Natural killer cell treated with Interleukin-12 subunit alpha and Interleukin-12 subunit beta and Interleukin-15 and Interleukin-18, amount 100 ng/mL, for 72 hours (primary cell): ENCODE results near the gene CNOT11. TPM values are rescaled to one million over a fixed set of nuclear protein-coding genes. Genes with fewer than 3 reads are reported as not detected.
A peak's percentile ranks its signal among the peaks of the same experiment; 100 is the strongest.

ENCODE experiments used
- ATAC-seq, 2 donors: fragments of 150-1000 bp; cut with Tn5 transposase in 1 of 2; sonication (Bioruptor Pico), chemical (Tn5 transposase) in 1 of 2; 2 replicates each; pipeline ENCODE4 v1.10.0; 2021
- DNase-seq: peaks from one replicate; pipeline ENCODE4 v3.0.0; 2022; ENCODE audit warnings: low spot score
- H3K27ac Mint-ChIP-seq, 2 donors: 1 replicate in 1 of 2; 2 replicates in 1 of 2; pipeline ENCODE4 v1.8.0; 2022; ENCODE audit warnings: mixed read lengths in 2 of 2, mild to moderate bottlenecking in 1 of 2, moderate library complexity in 1 of 2
- H3K27me3 Mint-ChIP-seq, 2 donors: 1 replicate in 1 of 2; 2 replicates in 1 of 2; pipeline ENCODE4 v1.8.0; 2022; ENCODE audit warnings: mixed read lengths in 2 of 2
- H3K36me3 Mint-ChIP-seq: one replicate; pipeline ENCODE4 v1.8.0; 2022; ENCODE audit warnings: mixed read lengths
- H3K4me1 Mint-ChIP-seq, 2 donors: 1 replicate in 1 of 2; 2 replicates in 1 of 2; pipeline ENCODE4 v1.8.0; 2022; ENCODE audit warnings: low read depth in 2 of 2, mixed read lengths in 2 of 2, mild to moderate bottlenecking in 1 of 2
- H3K4me3 Mint-ChIP-seq: one replicate; pipeline ENCODE4 v1.8.0; 2022; ENCODE audit warnings: mixed read lengths
- H3K9me3 Mint-ChIP-seq: 2 replicates; pipeline ENCODE4 v1.8.0; 2022; ENCODE audit warnings: mixed read lengths
- total RNA-seq, 2 donors: library from RNA; stranded (reverse); gene quantifications; one replicate each; pipeline ENCODE4 v1.2.3, GENCODE V29; 2022

Gene CNOT11
- total RNA-seq, 2 donors from 2014 or later, result 51.2 to 53.4 TPM

DNA sequence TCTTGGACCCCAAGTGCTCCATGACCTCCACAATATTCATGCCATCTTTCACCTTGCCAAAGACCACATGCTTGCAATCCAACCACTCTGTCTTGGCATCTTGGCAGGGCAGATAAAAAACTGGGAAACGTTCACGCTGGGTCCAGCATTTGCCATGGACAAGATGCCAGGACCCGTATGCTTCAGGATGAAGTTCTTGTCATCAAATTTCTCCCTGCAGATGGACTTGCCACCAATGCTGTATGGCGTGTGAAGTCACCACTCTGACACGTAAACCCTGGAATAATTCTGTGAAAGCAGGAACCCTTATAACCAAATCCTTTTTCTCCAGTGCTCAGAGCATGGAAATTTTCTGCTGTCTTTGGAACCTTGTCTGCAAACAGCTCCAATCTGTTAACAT is 21.5 kb downstream of the CNOT11 start:
- H3K9me3 Mint-ChIP-seq, result no peaks in the 10 kb centered on the region
- peak overlapping the region; percentile 85 to 88 for H3K27ac Mint-ChIP-seq
- ATAC-seq, result no peak
- H3K4me3 Mint-ChIP-seq, result peak overlapping the region; percentile 61
- DNase-seq, result no peak
- no peaks in the 10 kb centered on the region for H3K27me3 Mint-ChIP-seq
- peaks cover 12 to 32% of the 10 kb centered on the region in 2 donors for H3K4me1 Mint-ChIP-seq
- peaks cover 27% of the 10 kb centered on the region for H3K36me3 Mint-ChIP-seq

DNA sequence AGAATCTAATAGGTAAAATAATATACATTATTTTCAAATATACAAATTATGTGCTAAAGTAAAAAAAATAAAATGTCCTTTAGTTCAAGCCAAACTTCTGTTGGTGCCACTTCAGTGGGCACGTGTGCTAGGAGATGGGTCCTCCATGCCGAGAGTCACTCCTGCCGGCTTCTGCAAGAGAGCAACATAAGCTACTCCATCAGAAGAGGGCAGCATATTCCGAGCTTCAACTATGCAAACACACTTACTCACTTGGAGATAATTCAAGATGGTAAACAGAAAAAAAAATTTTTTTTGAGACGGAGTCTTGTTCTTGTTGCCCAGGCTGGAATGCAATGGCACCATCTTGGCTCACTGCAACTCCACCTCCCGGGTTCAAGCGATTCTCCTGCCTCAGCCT is 24.4 kb downstream of the CNOT11 start:
- Mint-ChIP-seq H3K4me1 (peaks cover 14 to 24% of the 10 kb centered on the region in 2 donors), H3K36me3 (peaks cover 31% of the 10 kb centered on the region), H3K4me3 (no peak overlapping the region), H3K9me3 (no peaks in the 10 kb centered on the region), H3K27ac (no peak overlapping the region), H3K27me3 (no peaks in the 10 kb centered on the region)
- DNase-seq (no peak), ATAC-seq (no peak)

DNA sequence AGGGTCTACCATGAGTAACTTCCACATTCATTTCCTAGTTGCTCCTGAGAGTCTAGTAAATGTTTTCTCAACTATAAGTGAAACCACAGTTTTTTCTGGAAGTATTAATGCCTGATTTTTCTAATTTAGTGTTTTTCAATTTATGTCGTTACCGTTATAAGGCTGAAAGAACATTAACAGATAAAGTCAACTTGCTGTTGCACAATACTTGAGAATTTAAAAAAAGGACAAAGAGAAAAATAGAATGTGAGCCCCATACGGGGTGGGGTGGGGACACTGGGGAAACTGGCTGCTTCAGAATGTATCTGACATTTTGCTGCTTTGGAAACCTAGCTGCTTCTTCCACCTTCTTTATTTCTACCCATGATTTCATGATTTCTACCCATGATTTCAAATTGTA is 26.2 kb downstream of the CNOT11 start:
- H3K36me3 Mint-ChIP-seq, result peaks cover 43% of the 10 kb centered on the region
- DNase-seq (no peak), ATAC-seq (no peak)
- H3K4me1 Mint-ChIP-seq, result peaks cover 21 to 22% of the 10 kb centered on the region in 2 donors
- no peaks in the 10 kb centered on the region for H3K27me3 Mint-ChIP-seq
- H3K9me3 Mint-ChIP-seq, result no peaks in the 10 kb centered on the region
- H3K4me3 Mint-ChIP-seq, result no peak overlapping the region
- H3K27ac Mint-ChIP-seq, result peak overlapping the region; percentile 23 to 26

DNA sequence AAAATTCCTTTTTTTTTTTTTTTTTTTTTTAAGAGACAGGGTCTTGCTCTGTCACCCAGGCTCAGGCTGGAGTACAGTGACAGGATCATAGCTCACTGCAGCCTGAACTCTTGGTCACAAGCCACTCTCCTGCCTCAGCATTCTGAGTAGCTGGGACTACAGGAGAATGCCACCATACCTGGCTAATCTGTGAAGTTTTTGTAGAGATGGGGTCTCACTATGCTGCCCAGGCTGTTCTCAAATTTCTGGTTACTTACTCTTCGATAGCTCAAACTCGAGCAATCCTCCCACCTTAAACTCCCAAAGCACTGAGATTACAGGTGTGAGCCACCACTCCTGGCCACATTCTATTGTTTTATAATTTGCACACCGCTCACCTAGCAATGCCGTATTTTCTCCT is 28.8 kb downstream of the CNOT11 start:
- peaks cover 18 to 25% of the 10 kb centered on the region in 2 donors for H3K4me1 Mint-ChIP-seq
- H3K4me3 Mint-ChIP-seq, result no peak overlapping the region
- H3K9me3 Mint-ChIP-seq, result no peaks in the 10 kb centered on the region
- DNase-seq (no peak), ATAC-seq (no peak)
- H3K36me3 Mint-ChIP-seq, result peaks cover 43% of the 10 kb centered on the region
- H3K27me3 Mint-ChIP-seq, result no peaks in the 10 kb centered on the region
- peak overlapping the region; percentile 77 to 81 for H3K27ac Mint-ChIP-seq

DNA sequence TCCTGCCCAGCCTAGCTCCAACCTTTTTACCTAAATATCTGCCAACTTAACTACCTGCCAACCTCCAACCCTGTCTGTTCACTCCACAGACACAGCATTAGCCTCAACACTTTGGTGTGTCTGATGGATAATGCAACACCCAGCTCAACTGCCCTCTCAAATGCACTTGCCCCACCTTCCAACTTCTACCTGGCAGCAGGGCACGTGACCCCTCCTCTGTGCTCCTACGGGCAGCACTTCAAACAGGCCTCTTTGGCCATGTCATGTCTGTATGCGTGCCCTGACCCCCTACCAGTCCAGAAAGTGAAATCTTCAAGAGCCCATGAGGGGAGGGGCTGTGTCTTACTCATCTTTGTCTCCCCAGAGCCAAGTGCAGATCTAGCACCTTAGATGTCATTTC is 30.3 kb downstream of the CNOT11 start:
- Mint-ChIP-seq H3K27ac (peak overlapping the region; percentile 77 to 81), H3K4me1 (peaks cover 18 to 25% of the 10 kb centered on the region in 2 donors), H3K4me3 (no peak overlapping the region), H3K9me3 (no peaks in the 10 kb centered on the region), H3K27me3 (no peaks in the 10 kb centered on the region), H3K36me3 (peaks cover 43% of the 10 kb centered on the region)
- DNase-seq (no peak), ATAC-seq (peak in 1 of 2 donors; percentile 56)

DNA sequence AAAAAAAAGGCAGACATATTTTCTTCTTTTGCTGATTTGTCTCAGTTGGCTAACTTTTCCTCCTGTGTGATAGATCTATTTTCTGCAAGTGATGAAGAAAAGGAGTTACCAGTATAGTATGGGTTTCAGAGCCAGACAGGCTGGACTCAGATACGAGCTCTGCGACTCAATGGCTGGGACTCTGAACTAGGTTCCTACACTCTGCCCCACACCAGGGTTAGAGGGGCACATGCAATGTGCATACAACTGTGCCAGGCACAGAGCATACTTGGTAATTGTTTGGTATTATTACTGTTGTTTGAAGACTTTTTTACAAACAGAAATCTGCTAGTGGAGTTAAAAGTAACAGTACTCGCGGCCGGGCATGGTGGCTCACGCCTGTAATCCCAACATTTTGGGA is 34.0 kb downstream of the CNOT11 start:
- H3K27me3 Mint-ChIP-seq, result no peaks in the 10 kb centered on the region
- H3K36me3 Mint-ChIP-seq, result peaks cover 25% of the 10 kb centered on the region
- no peak for DNase-seq
- ATAC-seq, result no peak
- no peak overlapping the region for H3K4me3 Mint-ChIP-seq
- no peaks in the 10 kb centered on the region for H3K9me3 Mint-ChIP-seq
- H3K4me1 Mint-ChIP-seq, result peaks cover 18 to 20% of the 10 kb centered on the region in 2 donors
- peak overlapping the region; percentile 43 to 77 for H3K27ac Mint-ChIP-seq

DNA sequence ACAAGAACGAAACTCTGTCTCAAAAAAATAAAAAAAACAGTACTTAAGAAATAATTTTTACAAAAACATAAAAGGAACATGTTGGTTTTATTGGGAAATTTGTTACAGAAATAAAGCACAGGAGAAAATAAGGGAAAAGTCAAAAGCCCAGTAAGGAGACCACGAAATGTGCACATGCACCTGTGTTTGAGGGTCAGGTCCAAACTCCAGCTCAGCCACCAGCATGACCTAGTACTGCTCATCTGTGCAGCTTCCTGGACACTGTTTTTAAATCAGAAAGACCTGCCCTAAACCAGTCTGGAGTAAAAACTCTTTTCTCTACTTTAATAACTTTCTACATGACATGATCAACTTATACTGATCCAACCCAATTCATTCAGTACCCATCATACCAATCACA is 34.6 kb downstream of the CNOT11 start:
- Mint-ChIP-seq H3K27ac (peak overlapping the region in 1 of 2 donors; percentile 19), H3K9me3 (no peaks in the 10 kb centered on the region), H3K4me3 (no peak overlapping the region), H3K36me3 (peaks cover 19% of the 10 kb centered on the region), H3K27me3 (no peaks in the 10 kb centered on the region), H3K4me1 (peaks cover 12 to 14% of the 10 kb centered on the region in 2 donors)
- DNase-seq, result no peak
- ATAC-seq, result no peak

DNA sequence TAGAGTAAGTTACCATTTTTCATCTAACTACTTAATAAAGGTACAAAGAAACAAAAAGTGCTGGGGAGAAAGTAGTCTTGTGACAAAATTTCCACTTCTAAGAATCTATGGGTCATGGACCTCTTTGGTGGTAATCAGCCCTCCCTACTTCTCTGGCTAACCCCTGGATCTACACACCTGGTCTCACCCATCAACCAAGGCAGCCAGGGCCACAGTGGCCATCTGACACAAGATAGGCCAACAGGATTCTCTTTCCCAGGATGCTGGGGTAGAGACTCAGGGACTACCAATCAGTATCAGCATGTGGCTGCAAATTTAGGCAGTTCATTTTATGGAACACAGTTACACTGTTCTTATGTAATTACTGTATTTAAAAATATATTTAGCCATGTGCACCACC is 38.0 kb downstream of the CNOT11 start:
- Mint-ChIP-seq H3K9me3 (no peaks in the 10 kb centered on the region), H3K4me1 (peaks cover 3 to 6% of the 10 kb centered on the region in 2 donors), H3K27ac (no peak overlapping the region), H3K4me3 (no peak overlapping the region), H3K36me3 (peaks cover 4% of the 10 kb centered on the region), H3K27me3 (no peaks in the 10 kb centered on the region)
- DNase-seq, result no peak
- no peak for ATAC-seq

DNA sequence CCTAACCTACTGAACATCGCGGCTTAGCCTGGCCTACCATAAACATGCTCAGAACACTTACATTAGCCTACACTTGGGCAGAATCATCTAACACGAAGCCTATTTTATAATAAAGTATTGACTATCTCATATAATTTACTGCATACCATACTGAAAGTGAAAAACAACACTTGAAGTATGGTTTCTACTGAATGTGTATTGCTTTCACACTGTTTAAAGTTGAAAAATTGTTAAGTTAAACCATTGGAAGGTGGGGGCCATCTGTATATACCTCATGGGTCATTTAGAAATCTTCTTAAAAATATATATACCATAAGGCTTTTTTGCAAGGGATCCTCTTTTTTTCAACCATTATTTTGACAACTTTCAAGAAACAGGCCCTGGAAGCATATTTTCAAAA is 39.3 kb downstream of the CNOT11 start:
- H3K27ac Mint-ChIP-seq, result peak overlapping the region in 1 of 2 donors; percentile 29
- no peak for DNase-seq
- no peak for ATAC-seq
- H3K4me1 Mint-ChIP-seq, result peaks cover 11 to 14% of the 10 kb centered on the region in 2 donors
- no peaks in the 10 kb centered on the region for H3K27me3 Mint-ChIP-seq
- no peak overlapping the region for H3K4me3 Mint-ChIP-seq
- peaks cover 7% of the 10 kb centered on the region for H3K36me3 Mint-ChIP-seq
- H3K9me3 Mint-ChIP-seq, result no peaks in the 10 kb centered on the region

DNA sequence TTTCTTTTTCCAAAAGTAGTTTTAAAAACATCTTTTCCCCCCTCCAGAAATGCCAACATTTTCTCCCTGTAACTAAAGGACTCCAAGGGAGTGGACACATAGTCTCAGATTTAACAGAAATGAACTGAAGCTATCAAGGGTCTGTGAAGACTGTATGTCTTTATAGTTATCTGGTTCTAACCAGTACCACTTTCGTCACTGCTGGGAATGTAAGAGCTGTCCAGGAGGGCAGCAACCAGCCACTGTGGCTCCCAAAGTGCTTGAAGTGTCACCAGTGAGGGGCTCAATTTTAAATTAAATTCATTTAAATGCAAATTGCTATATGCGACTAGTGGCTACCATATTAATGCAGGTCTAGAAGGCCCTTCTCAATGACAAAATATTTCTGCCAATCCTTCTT is 40.9 kb downstream of the CNOT11 start:
- Mint-ChIP-seq H3K27me3 (no peaks in the 10 kb centered on the region), H3K36me3 (peaks cover 7% of the 10 kb centered on the region), H3K4me1 (peaks cover 22 to 25% of the 10 kb centered on the region in 2 donors), H3K4me3 (no peak overlapping the region), H3K9me3 (no peaks in the 10 kb centered on the region), H3K27ac (no peak overlapping the region)
- ATAC-seq, result no peak
- DNase-seq, result no peak

DNA sequence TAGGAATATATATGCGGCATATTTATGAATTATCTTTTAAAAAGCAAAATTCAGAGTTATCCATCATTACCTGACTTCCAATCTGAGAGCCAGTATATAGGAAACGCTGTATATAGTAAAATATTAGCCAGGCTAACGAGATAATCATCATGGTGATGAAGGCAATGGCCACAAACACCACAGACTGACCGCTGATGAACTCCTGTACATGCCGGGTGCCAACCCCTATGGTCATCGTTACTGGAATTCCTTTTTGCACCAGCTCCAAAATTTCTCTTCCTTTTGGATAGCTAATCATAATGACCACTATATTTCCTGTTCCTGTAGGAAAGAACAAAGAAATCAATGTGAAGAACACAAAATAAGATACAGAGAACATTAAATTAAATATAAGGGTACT is 42.2 kb downstream of the CNOT11 start:
- no peak for DNase-seq
- peaks cover 7% of the 10 kb centered on the region for H3K36me3 Mint-ChIP-seq
- no peak overlapping the region for H3K4me3 Mint-ChIP-seq
- H3K4me1 Mint-ChIP-seq, result peaks cover 34 to 38% of the 10 kb centered on the region in 2 donors
- no peaks in the 10 kb centered on the region for H3K27me3 Mint-ChIP-seq
- H3K9me3 Mint-ChIP-seq, result no peaks in the 10 kb centered on the region
- no peak overlapping the region for H3K27ac Mint-ChIP-seq
- no peak for ATAC-seq

DNA sequence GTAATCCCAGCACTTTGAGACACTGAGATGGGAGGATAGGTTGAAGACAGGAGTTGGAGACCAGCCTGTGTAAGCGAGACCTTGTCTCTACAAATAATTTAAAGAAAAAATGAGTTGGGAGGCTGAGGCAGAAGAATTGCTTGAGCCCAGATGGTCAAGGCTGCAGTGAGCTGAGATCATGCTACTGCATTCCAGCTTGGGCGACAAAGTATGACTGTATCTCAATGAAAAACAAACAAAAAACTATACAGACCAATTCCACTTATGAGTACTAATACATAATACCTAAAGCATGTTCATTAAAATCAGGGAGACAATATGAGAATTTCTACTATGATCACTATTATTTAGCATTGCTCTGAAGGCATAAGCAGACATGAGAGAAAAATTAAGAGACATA is 43.2 kb downstream of the CNOT11 start:
- Mint-ChIP-seq H3K27me3 (no peaks in the 10 kb centered on the region), H3K4me3 (peak overlapping the region; percentile 24), H3K9me3 (no peaks in the 10 kb centered on the region), H3K27ac (peak overlapping the region; percentile 27 to 51), H3K36me3 (peaks cover 7% of the 10 kb centered on the region), H3K4me1 (peaks cover 41 to 46% of the 10 kb centered on the region in 2 donors)
- no peak for DNase-seq
- ATAC-seq, result no peak

DNA sequence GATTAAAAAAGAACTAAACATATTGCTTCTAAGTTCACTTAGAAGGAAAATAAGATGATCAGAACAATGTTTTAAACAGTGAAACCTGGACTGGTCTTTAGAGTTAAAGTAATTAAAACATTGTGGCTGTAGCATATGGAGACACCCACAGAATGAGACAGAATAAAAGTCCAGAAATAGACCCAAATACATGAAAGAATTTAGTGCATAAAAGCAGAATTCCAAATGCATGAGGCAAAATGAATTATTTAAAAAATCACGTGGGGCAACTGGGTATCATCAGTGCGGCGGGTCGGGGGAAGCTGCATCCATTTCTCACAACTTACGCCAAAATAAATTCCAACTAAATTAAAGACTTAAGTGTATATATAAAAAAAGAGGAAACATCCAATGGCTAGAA is 43.7 kb downstream of the CNOT11 start:
- no peaks in the 10 kb centered on the region for H3K27me3 Mint-ChIP-seq
- peak overlapping the region; percentile 27 to 51 for H3K27ac Mint-ChIP-seq
- H3K36me3 Mint-ChIP-seq, result peaks cover 7% of the 10 kb centered on the region
- DNase-seq (no peak), ATAC-seq (no peak)
- peaks cover 44 to 50% of the 10 kb centered on the region in 2 donors for H3K4me1 Mint-ChIP-seq
- H3K9me3 Mint-ChIP-seq, result no peaks in the 10 kb centered on the region
- H3K4me3 Mint-ChIP-seq, result peak overlapping the region; percentile 24

DNA sequence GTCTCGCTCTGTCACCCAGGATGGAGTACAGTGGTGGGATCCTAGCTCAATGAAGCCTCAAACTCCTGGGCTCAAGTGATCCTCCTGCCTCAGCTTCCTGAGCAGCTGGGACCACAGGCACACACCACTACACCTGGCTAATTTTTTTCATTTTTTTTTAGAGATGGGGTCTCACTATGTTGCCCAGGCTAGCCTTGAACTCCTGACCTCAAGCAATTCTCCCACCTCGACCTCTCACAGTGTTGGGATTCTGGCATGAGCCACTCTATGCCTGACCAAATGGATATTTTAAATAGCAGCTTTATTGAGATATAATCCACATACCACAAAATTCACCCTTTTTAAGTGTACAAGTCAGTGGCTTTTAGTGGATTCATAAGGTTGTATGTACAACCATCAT is 44.7 kb downstream of the CNOT11 start:
- DNase-seq (no peak), ATAC-seq (no peak)
- Mint-ChIP-seq H3K27ac (peak overlapping the region; percentile 41 to 83), H3K4me3 (peak overlapping the region; percentile 31), H3K36me3 (peaks cover 7% of the 10 kb centered on the region), H3K27me3 (no peaks in the 10 kb centered on the region), H3K4me1 (peaks cover 48 to 60% of the 10 kb centered on the region in 2 donors), H3K9me3 (no peaks in the 10 kb centered on the region)

DNA sequence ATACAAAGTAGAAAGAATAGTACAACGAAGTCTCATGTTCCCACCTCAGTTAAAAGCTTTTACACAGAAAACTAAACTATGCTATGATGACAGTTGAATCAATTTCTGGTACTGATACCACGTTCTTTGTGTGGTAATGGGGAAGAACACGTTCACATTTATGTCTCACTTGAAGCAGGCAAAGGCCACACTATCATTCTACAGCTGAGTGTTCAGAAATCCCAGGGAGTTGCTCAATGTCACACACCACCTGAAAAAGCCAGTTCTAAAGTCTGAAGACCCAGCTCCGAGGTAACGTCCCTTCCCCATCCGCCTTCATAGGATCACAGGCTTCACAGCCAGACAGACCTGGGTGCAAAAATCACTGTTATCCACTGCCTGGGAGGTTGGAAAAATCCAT is 46.9 kb downstream of the CNOT11 start:
- peaks cover 59 to 72% of the 10 kb centered on the region in 2 donors for H3K4me1 Mint-ChIP-seq
- H3K27ac Mint-ChIP-seq, result peak overlapping the region; percentile 61 to 74
- no peak for DNase-seq
- peak overlapping the region; percentile 83 for H3K4me3 Mint-ChIP-seq
- H3K36me3 Mint-ChIP-seq, result peaks cover 4% of the 10 kb centered on the region
- no peaks in the 10 kb centered on the region for H3K9me3 Mint-ChIP-seq
- ATAC-seq, result peak; percentile 51 to 63
- no peaks in the 10 kb centered on the region for H3K27me3 Mint-ChIP-seq
